Measurements from ENCODE around the gene OGFR.

GRCh38 chr20:62861726-62862336 is 57.2 kb downstream of the OGFR start, which contains the start of gene TCFL5:
- TF ChIP-seq, protein P1, sequence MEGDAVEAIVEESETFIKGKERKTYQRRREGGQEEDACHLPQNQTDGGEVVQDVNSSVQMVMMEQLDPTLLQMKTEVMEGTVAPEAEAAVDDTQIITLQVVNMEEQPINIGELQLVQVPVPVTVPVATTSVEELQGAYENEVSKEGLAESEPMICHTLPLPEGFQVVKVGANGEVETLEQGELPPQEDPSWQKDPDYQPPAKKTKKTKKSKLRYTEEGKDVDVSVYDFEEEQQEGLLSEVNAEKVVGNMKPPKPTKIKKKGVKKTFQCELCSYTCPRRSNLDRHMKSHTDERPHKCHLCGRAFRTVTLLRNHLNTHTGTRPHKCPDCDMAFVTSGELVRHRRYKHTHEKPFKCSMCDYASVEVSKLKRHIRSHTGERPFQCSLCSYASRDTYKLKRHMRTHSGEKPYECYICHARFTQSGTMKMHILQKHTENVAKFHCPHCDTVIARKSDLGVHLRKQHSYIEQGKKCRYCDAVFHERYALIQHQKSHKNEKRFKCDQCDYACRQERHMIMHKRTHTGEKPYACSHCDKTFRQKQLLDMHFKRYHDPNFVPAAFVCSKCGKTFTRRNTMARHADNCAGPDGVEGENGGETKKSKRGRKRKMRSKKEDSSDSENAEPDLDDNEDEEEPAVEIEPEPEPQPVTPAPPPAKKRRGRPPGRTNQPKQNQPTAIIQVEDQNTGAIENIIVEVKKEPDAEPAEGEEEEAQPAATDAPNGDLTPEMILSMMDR (IDR thresholded peaks at IDR 0.05; ENCODE audit: low read depth, low read length) = no peak
- TF ChIP-seq, protein P2, sequence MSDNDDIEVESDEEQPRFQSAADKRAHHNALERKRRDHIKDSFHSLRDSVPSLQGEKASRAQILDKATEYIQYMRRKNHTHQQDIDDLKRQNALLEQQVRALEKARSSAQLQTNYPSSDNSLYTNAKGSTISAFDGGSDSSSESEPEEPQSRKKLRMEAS (IDR thresholded peaks at IDR 0.05; ENCODE audit: low read depth, low read length) = peak; percentile 99

Data from NB4 (cell line).